Measurements from ENCODE around the gene SIAH2. TPM values are rescaled to one million over a fixed set of nuclear protein-coding genes. Genes with fewer than 3 reads are reported as not detected.

The SIAH2 gene
- polyA plus RNA-seq, 3 donors from 2014 or later, result 22.7 to 29.1 (median 25.5) TPM

DNA sequence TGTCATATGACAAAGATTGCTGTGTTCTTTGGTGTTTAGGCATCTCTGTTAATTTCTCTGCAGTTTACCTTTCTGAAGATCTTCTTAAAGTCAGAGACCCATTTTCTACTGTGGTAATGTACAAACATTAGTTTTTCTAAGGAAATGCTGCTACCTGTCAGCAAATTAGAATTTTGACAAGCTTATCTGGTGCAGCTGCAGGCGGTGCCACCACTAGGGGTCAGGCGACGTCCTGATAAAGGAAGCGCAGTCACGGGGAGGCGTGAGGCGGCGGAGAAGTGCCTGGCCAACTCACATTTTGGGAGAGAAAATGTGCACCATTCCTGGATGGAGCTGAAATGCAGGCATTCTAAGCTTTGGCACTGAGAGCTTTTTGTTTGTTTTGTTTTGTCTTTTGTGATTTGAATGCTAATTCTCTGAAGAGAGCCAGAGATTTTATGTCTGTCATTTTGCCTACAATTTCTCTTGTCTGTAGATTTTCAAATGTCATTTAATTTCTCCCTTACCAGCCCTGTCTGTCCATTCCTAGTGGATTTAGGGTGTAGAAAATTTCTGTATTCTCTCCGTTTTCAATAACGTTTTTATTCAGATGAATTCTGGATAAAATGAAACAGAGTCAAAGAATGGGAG, 24.9 kb upstream of the SIAH2 start:
- no peaks in the 10 kb centered on the region for H3K36me3 Mint-ChIP-seq
- H3K4me3 Mint-ChIP-seq, result no peak overlapping the region
- H3K9me3 Mint-ChIP-seq, result no peaks in the 10 kb centered on the region
- H3K27ac Mint-ChIP-seq, result no peak overlapping the region
- peaks cover 2 to 5% of the 10 kb centered on the region in 2 donors for H3K4me1 Mint-ChIP-seq
- peaks cover 5 to 17% (median 6%) of the 10 kb centered on the region in 3 donors for H3K27me3 Mint-ChIP-seq (ENCODE audit: low read depth in 3 of 3)
- DNase-seq, result peak; percentile 56 to 65 (median 59)

DNA sequence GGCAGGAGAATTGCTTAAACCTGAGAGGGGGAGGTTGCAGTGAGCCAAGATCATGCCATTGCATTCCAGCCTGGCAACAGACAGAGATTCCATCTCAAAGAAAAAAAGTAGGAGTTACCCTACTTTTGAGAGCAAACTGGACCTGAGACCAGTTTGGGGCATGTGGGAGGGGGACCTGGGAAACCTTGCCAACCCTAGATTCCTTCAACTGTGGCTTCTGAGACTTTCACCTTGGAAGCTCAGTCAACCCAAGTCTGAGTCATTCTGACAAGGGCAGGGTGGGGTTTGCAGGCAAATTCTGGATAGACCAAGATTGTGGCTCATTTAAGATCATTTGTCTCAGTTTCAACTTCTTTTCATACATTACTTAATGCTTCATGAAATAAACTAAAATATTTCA, 23.8 kb upstream of the SIAH2 start:
- H3K4me3 Mint-ChIP-seq, result no peak overlapping the region
- peaks cover 2 to 5% of the 10 kb centered on the region in 2 donors for H3K4me1 Mint-ChIP-seq
- no peak overlapping the region for H3K27ac Mint-ChIP-seq

DNA sequence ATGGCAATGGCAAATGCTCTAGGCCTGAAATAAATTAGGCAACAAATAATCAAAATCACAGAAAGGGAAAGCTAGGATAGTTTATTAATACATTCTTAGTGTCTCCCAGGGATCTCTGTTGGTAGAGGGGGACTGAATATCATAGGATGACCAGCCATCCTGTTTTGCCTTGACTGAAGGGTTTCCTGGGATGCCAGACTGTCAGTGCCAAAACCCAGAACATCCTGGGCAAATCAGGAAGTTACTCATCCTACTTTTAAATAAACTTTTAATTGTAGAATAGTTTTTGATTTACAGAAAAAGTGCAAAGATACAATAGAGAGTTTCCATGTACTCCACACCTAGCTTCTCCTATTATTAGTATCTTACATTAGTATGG, 21.8 kb upstream of the SIAH2 start:
- Mint-ChIP-seq H3K9me3 (no peaks in the 10 kb centered on the region), H3K4me3 (no peak overlapping the region), H3K4me1 (peaks cover 2 to 5% of the 10 kb centered on the region in 2 donors), H3K27ac (no peak overlapping the region), H3K36me3 (no peaks in the 10 kb centered on the region), H3K27me3 (ENCODE audit: low read depth in 3 of 3) (peaks cover 6 to 13% (median 6%) of the 10 kb centered on the region in 3 donors)
- DNase-seq, result no peak

More for the DNA sequence above, 23.8 kb upstream of the SIAH2 start:
- Mint-ChIP-seq H3K36me3 (no peaks in the 10 kb centered on the region), H3K27me3 (ENCODE audit: low read depth in 3 of 3) (peaks cover 5 to 15% (median 6%) of the 10 kb centered on the region in 3 donors), H3K9me3 (no peaks in the 10 kb centered on the region)
- DNase-seq, result no peak

DNA sequence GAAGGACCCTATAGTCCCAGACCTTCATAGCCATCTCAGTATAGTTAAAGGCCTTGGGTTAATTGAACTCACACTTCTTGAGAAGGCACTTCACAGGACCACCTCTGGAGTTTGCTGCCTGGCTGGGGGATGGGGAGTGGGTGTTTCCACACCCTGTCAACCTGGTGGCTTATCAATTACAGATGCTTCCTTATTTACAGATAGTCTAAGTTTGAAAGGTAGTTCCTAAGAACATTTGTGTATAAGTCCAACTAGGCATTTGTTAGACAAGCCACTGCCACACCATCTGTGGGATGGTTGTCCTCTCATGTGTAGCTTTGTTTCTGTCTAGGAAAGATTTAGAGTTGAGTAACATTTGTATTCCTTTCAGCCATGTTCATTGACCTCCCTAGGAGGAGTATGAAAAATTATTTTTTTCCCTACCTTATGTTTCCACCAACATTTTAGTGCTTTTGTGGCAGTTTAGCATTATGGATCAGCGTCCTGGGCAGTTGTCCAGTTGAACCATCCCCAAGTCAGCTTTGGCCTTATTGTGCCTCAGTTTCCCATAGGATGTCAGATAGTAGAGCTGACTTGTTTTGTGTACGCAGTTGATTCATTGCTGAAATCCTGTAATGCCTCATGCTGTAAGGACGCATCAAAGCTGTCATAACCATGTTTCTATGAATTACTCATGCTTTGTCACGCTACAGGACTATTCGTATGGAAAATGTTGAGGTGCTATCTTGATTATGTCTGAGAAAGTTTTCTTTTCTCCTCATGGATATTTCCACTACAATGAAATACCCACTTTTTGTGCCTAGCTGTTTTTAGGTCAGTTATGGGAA, 21.2 kb upstream of the SIAH2 start:
- Mint-ChIP-seq H3K27ac (peak overlapping the region in 1 of 6 donors; percentile 5), H3K9me3 (no peaks in the 10 kb centered on the region), H3K36me3 (no peaks in the 10 kb centered on the region), H3K4me1 (peaks cover 2 to 5% of the 10 kb centered on the region in 2 donors), H3K27me3 (ENCODE audit: low read depth in 3 of 3) (peaks cover 4 to 12% (median 8%) of the 10 kb centered on the region in 3 donors), H3K4me3 (no peak overlapping the region)
- DNase-seq, result no peak

DNA sequence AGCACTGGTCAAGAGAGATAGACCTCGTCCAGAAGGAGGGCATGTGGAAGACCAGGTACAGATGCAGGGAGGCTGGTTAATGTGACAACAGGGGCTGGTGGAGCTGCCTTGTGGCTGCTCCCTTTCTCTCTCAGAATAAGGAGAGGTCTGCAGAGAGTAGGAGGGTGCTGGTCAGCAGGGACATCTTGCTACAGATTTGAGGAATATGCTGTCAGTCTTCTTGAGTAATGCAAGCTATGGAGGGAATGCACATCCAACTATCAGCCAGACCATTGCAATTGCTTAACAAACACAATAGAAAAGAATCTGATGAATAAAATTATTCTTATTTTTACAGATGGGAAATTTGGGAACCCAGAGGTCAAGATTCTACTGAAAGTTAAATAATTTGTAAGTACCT, 20.3 kb upstream of the SIAH2 start:
- no peak overlapping the region for H3K27ac Mint-ChIP-seq
- H3K27me3 Mint-ChIP-seq (ENCODE audit: low read depth in 3 of 3), result peaks cover 4 to 6% (median 6%) of the 10 kb centered on the region in 3 donors
- H3K4me1 Mint-ChIP-seq, result peaks cover 2 to 5% of the 10 kb centered on the region in 2 donors
- no peak for DNase-seq
- H3K9me3 Mint-ChIP-seq, result no peaks in the 10 kb centered on the region
- H3K4me3 Mint-ChIP-seq, result no peak overlapping the region
- no peaks in the 10 kb centered on the region for H3K36me3 Mint-ChIP-seq

DNA sequence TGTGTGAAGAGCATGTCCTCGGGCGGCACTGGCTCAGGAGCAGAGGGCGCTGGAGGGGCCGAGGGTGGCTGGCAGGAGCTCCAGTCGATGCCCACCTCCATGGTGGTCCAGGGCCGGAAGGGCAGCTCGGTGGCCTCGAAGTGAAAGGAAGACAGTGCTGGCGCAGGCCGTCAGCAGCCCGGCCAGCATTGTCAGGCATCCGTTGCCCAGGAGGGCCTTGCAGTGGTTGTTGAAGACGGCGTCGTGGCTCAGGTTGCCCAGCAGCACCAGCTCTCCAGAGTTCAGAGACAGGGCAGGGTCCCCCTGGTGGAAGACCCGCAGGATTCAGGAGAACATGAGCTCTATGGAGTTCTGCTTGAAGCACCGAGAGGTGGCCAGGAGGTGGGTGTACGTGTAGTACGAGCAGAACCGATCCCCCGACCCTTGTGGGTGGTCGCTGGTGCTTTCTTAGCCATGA, 16.5 kb upstream of the SIAH2 start:
- Mint-ChIP-seq H3K9me3 (no peaks in the 10 kb centered on the region), H3K4me3 (no peak overlapping the region), H3K27ac (no peak overlapping the region), H3K27me3 (ENCODE audit: low read depth in 3 of 3) (peaks cover 0 to 5% (median 0%) of the 10 kb centered on the region in 3 donors), H3K36me3 (no peaks in the 10 kb centered on the region), H3K4me1 (no peaks in the 10 kb centered on the region)
- DNase-seq, result no peak

DNA sequence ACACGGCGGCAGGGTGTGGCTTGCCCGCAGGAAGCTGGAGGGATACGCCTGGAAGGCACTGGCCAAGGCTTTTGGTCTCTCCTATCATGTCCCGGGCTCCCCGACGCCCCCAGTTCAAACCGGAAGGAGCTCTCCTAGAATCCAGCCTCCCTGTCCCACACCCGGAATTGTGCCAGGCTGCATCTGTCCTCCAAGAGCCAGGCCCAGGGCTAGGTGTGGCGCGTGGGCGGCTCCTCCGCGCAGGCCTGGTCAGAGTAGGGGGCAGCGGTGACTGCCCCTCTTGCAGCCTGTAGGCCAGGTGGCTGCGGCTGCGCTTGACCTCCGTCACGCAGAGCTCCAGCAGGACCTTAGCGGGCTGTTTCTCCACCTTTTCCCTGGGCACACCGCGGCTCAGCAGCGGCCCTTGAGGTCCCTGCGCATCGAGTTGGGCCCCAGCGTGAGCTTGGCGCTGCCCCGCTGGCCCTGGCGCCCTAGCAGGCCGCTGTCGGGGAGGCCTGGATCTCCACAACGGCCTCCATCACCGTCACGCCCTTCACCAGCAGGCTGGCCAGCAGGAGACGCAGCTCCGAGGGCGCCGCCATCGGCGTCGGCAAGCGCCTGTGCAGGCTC, 15.9 kb upstream of the SIAH2 start:
- H3K27me3 Mint-ChIP-seq (ENCODE audit: low read depth in 3 of 3), result peaks cover 0 to 5% (median 0%) of the 10 kb centered on the region in 3 donors
- H3K4me1 Mint-ChIP-seq, result no peaks in the 10 kb centered on the region
- no peak for DNase-seq
- H3K4me3 Mint-ChIP-seq, result no peak overlapping the region
- no peaks in the 10 kb centered on the region for H3K36me3 Mint-ChIP-seq
- no peak overlapping the region for H3K27ac Mint-ChIP-seq
- H3K9me3 Mint-ChIP-seq, result no peaks in the 10 kb centered on the region

DNA sequence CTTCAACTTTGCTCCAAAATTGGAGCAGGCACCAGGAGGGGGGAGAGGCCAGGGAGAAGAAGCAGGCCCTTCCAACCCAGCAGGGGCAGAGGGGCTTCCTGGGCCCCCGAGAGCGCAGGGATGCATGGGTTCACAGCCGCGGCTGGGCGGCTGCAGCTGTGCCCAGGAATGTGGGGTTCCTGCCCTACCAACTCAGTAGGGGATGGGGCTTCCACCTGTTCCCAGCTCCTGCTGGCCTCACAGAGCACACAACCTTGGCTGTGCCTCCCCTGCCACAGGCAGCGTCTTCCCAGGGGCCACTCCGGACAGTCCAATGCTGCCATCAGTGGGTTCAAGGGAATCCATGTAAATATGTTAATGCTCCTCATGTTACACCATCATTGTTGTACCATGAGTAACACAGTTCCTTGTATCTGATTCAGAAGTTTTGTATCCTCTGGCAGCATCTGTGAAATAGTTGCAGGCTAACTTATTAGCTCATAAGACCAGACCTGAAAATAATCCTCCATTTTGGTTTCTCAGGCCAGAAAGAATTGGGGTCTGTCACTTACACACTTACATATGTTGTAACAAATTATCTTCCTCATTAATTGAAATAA, 12.1 kb upstream of the SIAH2 start:
- no peaks in the 10 kb centered on the region for H3K9me3 Mint-ChIP-seq
- peaks cover 0 to 8% (median 7%) of the 10 kb centered on the region in 3 donors for H3K27me3 Mint-ChIP-seq (ENCODE audit: low read depth in 3 of 3)
- no peak for DNase-seq
- no peak overlapping the region for H3K4me3 Mint-ChIP-seq
- H3K27ac Mint-ChIP-seq, result no peak overlapping the region
- no peaks in the 10 kb centered on the region for H3K4me1 Mint-ChIP-seq
- no peaks in the 10 kb centered on the region for H3K36me3 Mint-ChIP-seq

DNA sequence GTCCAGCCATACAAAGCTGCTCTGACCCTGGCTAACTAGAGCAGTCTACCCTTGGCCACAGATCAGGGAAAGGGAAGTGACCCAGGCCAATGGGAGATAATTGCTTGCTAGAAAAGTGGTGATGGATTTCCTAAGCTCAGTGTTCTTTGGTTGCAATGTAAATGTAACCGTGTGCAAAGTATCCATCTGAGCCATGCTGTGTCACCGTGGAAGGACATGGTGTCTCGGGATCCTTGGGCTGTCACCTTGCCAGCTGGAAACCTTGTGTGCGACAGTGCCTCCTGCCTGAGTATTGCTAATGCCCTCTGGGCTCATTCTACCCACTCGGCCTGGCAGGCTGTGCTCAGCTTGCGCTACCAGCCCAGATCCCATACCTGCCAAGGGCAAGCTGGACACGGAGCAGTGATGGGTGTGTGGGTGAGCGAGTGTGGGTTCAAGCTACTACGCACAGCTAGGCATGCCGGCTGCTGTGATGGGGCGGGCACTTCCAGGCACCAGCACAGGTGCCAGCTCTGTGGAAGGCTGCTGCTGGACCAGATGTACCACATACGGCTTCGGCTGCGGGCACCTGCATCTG, 10.7 kb upstream of the SIAH2 start:
- Mint-ChIP-seq H3K4me3 (no peak overlapping the region), H3K9me3 (no peaks in the 10 kb centered on the region), H3K36me3 (no peaks in the 10 kb centered on the region), H3K4me1 (no peaks in the 10 kb centered on the region), H3K27ac (no peak overlapping the region), H3K27me3 (ENCODE audit: low read depth in 3 of 3) (peaks cover 0 to 7% (median 7%) of the 10 kb centered on the region in 3 donors)
- DNase-seq, result no peak

DNA sequence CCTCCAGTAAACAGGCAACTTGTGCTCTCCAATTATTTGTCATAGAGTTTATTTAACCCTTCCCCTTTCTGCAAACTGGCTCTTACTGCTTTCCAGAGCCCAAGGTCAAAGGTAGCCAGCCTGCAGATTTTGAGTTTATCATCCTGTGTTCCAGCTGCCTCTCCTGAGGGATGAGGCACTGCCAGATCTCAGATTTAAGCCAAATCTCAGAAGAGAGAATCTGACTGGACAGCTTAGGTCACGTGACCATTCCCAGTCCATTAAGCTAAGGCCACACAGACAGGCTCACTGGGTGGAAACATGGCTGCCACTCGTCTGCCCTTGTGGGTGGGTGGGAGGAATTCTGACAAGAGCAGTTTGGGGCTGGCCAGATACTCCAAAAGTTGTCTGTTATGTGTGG, 8.6 kb upstream of the SIAH2 start:
- H3K9me3 Mint-ChIP-seq, result no peaks in the 10 kb centered on the region
- DNase-seq, result no peak
- H3K27me3 Mint-ChIP-seq (ENCODE audit: low read depth in 3 of 3), result peaks cover 0 to 7% (median 5%) of the 10 kb centered on the region in 3 donors
- H3K4me1 Mint-ChIP-seq, result no peaks in the 10 kb centered on the region
- no peak overlapping the region for H3K4me3 Mint-ChIP-seq
- H3K27ac Mint-ChIP-seq, result no peak overlapping the region
- no peaks in the 10 kb centered on the region for H3K36me3 Mint-ChIP-seq

DNA sequence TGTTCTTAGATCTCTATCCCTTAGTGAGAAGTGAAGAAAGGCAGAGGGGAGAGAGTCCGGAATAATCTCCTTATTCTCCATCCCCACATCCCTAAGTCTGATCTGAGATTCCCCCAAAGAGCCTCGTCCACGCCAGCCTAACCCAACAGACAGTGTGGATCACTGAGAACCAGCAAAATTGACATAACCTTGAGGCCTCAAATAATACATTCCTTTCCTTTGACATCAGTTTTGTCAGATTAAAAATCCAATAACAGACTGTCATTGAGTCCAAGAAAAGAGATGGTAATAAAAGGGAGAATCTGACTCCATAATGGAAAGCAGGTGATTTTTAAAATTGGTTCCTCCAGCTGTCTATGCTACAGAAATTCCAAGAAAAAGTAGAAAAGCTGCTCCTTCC, 7.7 kb upstream of the SIAH2 start:
- no peak for DNase-seq
- Mint-ChIP-seq H3K27me3 (ENCODE audit: low read depth in 3 of 3) (peaks cover 5 to 7% (median 5%) of the 10 kb centered on the region in 3 donors), H3K27ac (peak overlapping the region in 1 of 6 donors; percentile 41), H3K9me3 (no peaks in the 10 kb centered on the region), H3K4me3 (no peak overlapping the region), H3K4me1 (no peaks in the 10 kb centered on the region), H3K36me3 (no peaks in the 10 kb centered on the region)

DNA sequence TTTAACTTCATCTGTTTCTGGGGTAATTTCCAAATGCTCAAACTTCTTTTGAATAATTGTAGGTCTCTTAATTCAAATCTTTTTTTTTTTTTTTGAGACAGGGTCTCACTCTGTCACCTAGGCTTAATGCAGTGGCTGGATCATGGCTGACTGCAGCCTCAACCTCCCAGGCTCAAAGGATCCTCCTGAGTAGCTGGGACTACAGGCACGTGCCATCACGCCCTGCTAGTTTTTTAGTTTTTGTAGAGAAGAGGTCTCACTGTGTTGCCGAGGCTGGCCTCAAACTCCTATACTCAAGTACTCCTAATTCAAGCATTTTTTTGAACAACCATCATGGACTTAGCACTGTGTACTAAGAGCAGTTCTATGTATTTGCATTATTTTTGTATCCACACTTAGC, 3.8 kb upstream of the SIAH2 start:
- Mint-ChIP-seq H3K4me1 (peaks cover 15 to 22% of the 10 kb centered on the region in 2 donors), H3K4me3 (no peak overlapping the region), H3K27me3 (ENCODE audit: low read depth in 3 of 3) (peaks cover 14 to 15% (median 14%) of the 10 kb centered on the region in 3 donors), H3K27ac (no peak overlapping the region), H3K36me3 (no peaks in the 10 kb centered on the region), H3K9me3 (no peaks in the 10 kb centered on the region)
- no peak for DNase-seq

DNA sequence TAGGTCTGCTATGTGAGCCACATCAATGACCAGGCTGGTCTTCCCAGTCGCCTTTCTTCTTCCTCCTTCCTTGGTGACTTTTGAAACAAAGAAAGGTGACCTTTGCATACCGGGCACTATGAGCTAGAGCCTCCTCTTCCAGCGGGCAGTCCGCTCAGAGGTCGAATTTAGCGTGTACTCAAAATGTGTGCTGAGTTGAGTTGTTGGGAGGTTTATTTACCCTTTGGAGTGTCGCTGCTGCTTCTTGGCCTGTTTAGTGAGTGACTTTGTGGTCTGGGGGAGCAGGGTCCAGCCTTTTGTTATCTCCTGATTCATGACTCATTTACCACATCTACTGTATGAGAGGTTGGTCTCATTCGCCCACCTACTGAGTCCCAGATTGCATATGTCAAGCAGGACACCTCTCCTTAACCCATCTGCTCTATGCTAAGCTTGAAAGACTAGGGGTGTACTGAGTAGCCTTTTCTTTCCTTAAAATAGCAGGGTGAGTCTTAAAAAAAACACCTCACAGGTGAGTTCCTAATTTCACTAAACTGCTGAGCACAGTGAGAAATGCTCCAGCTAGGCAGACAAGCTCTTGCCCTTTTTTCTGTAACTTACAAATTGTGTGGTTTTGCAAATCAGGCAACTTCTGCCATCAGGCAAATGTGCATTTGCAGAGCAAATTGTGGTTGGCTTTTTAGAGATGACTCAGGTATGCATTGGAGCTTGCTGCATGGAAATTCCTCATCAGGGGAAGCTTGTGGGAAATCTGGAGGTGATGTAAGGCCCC, 3.2 kb upstream of the SIAH2 start:
- no peaks in the 10 kb centered on the region for H3K36me3 Mint-ChIP-seq
- H3K4me1 Mint-ChIP-seq, result peaks cover 21 to 28% of the 10 kb centered on the region in 2 donors
- peaks cover 12 to 15% (median 13%) of the 10 kb centered on the region in 3 donors for H3K27me3 Mint-ChIP-seq (ENCODE audit: low read depth in 3 of 3)
- peak overlapping the region in 2 of 6 donors; percentile 16 to 58 for H3K27ac Mint-ChIP-seq
- no peak overlapping the region for H3K4me3 Mint-ChIP-seq
- no peak for DNase-seq
- H3K9me3 Mint-ChIP-seq, result no peaks in the 10 kb centered on the region

Measured in immature natural killer cell (primary cell).